GM19468 (cell line): Measurements from ENCODE around the gene FTCDNL1.

Experiments
- ATAC-seq: cut with Tn5 transposase; IDR thresholded peaks from one replicate; pipeline ENCODE4 v1.9.1; 2021; ENCODE audit warnings: mild to moderate bottlenecking, moderate library complexity, moderate number of reproducible peaks; ENCODE audit not compliant: unreplicated experiment; ENCODE audit errors: extremely low read depth

FTCDNL1 gene

DNA sequence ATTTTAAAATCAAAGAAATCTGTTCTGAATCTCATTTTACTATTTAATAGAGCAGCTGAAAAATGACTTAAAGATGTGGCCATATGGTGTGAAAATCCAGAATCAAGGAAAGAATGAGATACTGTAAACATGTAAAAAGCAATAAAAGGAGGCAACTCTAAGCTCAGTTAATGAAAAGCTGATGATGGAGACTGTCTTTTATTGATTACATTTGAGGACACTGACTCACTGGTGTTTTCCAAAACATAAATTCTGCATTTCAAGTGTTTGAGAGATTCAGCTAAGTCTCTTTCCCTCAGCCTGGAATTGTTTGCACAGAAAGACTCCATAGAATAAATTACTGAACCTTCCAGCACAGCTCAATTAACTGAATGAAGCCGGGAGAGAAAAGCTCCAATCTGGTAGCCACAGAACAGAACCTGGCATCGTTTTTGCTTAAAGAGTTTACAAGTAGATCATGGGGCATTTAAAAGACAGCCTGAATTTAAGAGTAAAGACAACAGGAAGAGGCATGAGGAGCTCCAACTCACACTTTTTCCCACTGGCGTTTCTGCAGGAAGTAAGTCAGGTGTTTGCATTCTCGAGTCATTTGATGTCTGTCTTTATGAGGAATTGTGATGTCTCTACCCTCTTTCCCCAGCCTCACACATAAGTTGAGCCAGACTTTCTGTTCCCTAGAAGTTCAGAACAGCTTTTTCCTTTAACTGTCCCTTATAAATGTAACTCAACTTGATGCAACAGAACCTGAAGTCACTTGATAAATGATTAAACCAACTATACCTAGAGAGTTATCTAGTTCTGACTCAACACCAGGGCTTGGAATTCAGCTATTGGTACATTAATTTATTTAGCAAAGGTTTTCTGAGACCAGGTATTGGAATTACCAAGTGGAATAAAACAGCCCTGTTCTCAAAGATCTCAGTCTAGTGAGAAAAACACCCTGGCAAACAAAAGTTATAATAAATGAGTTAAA, 53.3 kb downstream of the FTCDNL1 start:
- ATAC-seq, result no peak

DNA sequence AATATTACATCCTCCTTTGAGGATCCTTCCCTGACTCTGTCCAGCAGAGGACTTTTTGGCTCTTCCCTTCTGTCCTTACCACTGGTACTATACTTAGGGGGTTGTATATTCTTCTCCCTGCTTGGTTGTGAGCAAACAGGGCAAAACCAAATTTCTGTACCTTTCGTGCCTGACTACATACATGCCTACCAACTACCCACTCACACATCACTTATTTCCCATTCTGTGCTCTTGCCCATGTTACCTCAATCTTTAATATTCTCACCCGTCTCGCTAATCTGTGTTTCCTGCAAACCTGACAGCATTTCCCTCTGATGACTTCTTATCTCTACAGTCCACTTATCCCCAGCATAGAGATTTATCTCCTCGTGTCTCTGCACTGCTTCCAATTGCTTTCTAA, 58.6 kb downstream of the FTCDNL1 start:
- no peak for ATAC-seq

DNA sequence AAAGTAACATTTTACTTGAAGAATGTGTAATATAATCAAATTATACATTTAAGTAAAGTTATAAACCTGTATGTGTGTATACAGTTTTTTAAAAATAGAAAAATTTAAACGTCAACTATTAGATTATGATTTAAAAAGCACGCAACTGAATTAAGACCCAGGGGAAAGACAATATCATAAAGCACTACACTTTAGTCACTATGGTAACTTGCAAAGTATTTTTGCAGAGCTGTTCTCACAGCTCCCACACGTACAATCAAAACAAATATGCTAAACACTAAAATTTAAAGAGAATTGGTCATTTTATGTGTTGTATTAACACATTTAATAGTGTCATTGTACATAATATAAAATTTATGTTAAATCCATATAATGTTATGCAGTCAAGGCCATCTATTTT, 59.7 kb downstream of the FTCDNL1 start:
- ATAC-seq, result no peak

DNA sequence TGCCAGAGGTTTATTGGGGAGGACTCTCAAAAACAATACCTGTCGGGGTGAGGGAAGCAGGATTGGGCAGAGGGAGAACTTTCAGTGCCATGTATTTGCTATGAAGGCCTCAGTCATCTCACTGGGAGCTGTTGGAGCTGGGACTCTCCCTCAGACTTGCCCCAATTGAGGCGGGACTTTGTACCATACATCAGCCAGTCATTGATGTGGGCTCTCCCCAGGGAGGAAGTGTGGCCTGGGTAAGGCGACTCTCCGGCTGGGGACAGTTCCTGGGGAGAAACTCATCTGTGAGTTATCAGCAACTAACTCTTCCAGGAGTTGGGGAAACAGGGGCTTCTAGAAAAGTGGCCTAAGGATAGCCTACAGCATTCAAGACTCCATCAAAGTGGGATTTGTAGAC, 66.5 kb downstream of the FTCDNL1 start:
- ATAC-seq, result no peak

DNA sequence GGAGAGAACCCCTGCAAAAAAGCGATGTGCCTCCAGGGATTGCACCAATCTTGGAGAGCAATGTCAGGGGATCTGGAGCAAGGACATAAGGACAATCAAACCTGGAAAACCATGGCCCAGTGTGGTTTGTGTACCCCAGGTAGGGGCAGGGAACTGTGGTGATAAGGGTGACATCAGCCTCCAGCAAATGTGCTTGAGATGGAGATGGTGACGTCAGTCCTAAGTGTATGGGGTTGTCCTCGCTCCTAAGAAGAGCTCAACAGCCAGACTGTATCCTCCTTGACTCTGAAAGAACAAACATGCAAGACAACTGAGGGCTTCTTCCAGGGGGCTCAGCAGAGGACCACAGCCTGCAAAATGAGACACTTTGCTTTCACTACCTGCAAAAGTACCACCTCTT, 71.4 kb downstream of the FTCDNL1 start:
- no peak for ATAC-seq

DNA sequence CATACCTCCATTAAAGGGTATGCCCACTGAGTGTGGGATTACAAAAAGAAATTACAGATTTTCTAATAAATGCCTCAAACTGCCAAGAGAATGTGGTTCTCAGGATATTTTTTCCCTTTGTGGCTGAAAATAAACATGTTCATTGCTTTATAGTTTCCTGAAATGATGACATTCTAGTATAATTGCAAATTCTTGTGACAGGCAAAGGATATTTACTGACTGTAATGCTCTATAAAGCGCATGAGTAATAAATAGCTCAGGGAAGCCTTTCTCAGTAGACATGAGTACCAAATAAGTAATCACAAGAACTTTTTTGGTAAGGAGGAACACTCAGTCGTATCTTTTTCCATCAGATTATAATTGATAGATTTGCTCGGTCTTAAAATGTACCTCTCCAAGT, 72.3 kb downstream of the FTCDNL1 start:
- ATAC-seq, result no peak

DNA sequence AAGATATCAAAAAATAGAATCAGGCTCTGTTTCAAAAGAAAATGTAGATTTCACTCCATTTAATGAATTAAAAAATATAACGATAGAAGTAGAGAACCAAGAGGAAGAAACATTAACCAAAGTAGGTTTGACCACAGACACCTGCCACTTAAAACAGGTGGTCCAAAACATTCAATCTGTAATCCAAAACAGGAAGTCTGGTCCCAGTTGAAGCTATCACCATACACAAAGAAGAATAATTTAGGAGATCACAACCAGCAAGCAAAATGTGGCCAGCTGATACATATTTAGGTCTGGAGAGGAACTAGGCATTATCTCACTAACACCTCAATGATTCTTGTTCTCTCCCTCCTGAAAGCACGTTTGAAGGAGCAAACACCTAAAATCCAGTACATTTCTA, 73.1 kb downstream of the FTCDNL1 start:
- ATAC-seq, result no peak

DNA sequence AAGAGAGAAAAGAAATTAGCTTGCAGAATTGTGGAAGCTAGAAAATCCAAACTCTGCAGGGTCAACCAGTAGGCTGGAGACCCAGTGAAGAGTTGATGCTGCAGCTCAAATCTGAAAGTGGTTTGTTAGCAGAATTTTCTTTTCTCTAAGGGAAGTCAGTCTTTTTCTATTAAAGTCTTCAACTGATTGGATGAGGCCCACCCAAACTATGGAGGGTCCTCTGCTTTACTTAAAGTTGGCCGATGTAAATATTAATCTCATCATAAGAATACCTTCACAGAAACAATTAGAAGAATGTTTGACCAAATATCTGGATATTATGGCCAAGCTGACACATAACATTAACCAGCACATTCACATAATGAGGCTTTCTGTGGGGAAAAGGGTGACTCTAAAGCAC, 73.7 kb downstream of the FTCDNL1 start:
- no peak for ATAC-seq

DNA sequence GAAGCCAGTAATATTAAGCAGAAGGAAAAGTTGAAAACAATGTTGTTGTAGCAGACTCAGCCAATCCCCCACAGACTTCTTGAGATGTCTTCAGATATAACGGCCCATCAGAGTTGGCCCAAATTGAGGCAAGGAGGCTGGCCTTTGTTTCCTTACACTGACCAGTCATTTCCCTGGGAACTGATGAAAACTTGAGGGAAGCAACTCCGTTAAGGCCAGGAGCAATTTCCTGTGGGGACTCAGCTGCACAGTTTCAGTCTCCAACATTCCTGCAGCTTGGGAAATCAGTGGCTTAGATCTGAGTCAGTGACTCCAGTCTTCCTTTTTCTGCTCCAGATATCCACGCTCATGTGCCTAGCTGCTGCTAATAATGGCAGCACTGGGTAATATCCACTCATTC, 75.7 kb downstream of the FTCDNL1 start:
- no peak for ATAC-seq

DNA sequence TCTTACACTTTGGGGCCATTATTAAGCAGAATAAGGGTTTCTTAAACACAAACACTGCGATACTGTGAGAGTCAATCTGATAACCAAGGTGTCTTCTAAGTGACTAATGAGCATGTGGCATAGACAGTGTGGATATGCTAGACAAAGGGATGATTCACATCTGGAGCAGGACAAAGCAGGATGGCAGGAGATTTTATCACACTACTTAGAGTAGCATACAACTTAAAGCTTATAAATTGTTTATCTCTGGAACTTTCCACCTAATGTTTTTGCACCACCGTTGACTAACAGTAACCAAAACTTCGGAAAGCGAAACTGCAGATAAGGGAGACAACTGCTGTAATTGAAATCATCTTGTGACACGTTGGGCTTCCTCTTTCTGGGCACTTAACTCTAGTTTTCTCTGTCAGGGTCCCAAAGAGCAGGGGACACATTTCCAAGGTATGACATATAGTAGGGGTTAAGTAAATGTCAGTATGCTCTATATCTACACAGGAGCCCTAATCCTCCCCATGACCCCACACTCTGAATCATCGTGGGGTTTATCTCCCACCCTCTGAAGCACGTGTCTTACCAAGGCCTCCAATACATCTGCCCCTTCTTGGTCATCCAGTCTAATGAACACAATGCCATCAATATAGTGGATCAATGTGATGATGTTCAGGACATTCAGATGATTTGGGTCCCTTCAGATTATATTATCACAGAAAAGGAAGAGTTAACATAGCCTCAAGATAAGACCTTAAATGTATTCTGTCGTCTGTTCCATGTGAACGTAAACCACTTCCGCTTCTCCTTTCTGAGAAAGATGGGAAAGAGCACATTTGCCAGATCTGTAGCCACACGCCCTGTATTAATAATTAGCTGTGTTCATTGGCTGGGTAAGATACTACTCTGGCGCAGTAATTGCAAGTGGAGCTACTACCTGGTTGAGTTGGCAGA, 78.7 kb downstream of the FTCDNL1 start:
- ATAC-seq, result no peak

DNA sequence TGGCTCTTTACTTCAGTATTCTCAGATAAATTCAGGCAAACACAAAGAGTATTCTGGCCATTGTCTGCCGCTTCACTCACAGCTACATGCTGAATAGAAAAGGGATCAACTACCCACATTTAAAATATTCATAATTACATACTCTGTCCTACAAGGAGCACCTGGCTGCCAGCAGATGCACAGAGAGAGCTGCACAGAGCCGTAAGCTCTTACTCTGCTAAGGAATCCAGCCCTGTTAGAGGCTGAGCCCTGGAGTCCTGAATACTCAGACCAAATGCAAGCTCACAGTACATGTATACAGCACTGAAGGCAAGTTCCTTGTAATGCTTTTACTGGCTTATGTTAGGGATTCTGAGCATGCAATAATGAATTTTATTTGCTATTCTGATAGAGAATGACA, 80.3 kb downstream of the FTCDNL1 start:
- no peak for ATAC-seq

DNA sequence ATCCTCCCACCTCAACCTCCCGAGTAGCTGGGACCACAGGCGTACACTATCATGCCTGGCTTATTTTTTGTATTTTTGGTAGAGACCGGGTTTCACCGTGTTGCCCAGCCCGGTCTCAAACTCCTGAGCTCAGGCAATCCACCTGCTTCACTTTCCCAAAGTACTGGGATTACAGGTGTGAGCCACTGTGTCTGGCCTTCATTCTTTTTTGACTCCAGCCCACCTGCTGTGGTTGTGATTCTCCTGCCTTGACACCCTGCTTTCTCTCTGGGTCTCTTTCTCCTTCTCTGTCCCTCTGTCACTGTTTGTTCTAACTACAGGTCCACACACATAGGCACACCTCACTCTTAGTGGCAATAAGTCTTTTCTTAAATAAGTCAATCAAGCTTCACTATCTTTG, 85.3 kb downstream of the FTCDNL1 start:
- no peak for ATAC-seq

DNA sequence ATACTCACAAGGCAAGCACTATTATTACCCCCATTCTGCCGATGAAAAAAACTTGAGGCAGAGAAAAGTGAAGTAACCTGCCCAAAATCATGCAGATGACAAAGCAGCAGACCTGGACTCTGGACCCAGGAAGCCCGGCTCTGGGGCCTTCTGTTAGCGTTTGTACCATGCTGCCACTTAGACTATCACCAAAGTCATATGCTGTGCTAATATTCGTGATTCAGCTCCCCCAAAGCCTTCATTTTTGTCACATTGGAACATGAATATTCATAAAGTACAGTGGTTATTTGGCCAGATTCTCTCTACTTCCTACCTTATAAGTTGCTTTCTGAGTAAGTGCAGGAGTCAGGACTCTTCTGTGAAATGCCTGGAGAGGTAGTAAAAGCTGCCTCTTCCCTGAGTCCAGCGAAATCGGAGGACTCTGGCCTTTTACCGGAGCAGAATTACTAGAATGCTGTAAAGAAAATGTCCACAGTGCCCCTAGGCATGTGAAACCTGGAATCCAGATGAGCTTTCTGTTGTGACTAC, 86.7 kb downstream of the FTCDNL1 start:
- no peak for ATAC-seq

DNA sequence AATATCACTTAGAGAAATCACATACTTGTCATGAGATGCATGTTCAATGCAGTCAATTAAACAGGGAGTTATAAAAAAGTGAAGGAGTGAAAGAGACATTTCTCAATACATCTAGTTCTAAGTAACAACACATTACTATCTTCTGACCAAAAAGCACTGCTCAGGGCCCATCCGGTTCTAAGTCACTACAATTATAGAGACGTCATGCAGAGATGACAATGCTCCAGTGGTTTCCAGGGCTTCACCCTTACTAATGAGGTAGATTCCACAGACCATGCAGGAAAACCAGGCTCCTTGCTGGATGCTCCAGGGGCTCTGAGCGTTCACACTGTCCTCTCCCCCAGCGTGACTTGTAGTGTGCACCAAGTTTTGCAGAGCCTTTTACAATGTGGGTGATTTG, 88.0 kb downstream of the FTCDNL1 start:
- ATAC-seq, result no peak

DNA sequence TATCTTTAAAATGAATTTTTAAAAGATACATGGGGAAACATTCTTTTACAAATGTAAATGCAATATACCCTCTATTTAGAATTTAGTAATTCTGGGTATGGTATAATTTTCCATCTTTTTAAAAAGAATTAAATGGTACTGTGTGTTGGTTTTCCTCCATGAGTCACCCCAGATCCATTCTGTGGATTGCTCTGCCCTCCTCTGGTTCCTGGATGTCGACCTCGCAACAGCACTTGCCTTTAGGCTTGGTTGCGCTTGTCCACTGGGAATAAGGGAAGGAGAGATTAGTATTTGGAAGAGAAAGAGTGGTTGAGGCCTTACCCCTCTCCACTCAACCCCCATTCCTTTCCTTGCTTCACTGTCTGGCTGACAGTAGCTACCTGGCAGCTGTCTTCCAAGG, 90.4 kb downstream of the FTCDNL1 start:
- no peak for ATAC-seq

DNA sequence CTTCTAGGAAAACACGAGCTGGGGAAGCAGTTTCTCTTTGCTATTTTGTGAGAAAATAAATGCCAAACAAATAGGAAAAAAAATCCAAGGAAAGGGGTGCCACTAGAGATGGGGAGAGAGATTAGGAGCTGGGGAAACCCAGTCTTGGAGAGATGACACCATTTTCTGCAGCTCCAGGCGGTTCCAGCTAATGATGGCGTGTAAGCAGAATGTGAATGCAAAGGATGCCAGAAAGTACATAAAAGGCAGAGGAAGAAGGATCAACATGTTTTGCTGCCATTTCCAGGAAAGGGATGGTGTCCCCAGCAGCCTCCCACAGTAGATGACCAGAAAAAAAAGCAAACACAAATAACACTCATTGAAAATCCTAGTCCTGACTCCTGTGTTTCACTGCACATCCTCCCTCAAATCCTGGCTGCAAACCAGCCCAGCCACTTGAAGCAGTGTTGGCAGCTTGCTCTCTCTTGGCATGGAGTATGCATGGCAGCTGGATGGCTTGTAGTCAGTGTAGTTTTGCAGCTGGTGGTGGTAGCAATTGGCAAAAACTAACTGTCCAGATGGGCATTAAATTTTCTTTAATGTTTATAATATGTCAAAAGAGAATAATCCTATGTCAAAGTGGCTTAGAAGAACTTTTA, 93.6 kb downstream of the FTCDNL1 start:
- ATAC-seq, result no peak

DNA sequence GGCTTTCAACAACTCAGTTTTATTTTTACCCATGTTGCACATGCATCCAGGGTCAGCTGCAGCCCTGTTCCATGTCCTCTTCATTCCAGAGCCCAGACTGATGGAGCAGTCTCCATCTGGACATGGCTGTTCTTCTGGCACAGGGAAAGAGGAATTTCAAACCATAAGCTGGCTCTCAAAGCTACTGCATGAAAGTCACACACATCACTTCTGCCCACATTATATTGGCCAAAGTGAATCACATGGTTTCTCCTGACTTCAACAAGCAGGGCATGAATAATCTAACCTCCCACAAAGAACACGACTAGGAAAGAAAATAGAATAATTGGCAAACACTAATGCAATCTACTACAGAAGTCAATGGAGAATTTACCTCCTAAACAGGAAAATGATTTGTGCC, 94.2 kb downstream of the FTCDNL1 start:
- no peak for ATAC-seq

DNA sequence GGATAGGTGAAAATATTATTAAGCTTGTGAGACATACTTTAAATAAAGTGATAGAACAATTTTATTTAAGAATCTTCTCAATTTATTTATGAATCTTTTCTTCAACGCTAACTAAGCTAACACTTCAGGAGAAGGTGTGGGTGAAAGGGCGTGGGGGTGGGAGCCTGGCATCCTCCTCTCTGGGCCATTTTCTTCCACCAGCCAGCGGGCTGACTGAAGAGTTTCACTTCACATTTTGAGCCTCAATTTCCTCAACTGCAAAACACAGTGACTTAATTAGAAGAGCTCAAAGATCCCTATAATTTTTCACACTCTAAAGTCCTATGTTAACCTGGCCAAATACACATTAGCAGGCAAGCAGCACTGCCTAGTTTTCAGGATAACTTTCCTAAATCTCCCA, 94.8 kb downstream of the FTCDNL1 start:
- no peak for ATAC-seq

DNA sequence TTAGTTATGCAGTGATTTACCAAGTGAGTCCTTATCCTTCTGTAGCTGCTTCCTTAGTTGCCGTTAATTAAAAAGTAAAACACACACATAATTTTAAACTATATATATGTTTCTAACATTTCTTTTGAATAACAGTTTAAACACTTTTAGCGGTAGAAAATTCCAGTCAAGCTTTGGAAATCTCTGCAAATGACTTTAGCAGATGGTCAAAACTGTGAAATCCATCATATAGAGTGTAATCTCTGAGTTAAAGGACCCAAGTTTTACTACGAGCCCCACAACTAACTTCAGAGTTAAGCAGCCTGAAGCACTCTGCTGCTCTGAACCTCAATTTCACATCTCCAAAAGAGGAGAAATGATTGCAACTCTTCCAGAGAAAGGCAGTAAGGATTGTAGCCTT, 96.2 kb downstream of the FTCDNL1 start:
- ATAC-seq, result no peak

DNA sequence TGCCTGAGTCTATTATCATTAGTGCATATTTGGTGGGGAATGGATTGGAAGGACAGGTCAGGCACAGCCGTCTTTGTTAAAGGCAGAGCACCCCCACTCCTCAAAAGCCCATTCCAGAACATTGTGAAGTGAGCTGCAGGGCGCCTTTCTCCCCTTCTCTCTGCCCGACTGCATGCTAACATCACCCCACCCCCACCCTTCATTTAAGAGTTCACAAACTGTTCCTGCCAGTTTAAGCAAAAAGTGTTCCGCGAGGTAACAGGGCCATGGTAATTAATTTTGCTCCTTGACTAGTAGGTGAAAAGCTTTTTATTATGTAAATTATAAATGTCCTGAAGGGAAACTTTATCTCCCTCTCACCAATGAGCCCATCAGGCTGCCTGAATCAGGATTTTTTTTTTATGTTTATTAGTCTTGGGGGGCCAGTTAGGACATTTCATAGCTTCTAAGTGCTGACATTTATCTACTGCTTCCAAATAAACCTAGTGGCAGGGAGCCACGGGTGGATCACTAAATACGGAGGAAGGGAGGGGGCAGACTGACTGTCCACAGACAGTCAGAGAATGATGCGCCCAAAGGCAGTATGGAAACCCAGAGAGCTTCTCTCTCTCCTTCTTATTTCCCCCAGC, 99.4 kb downstream of the FTCDNL1 start:
- no peak for ATAC-seq
